H1 (cell line): ENCODE measurements around the gene LGALS9C.
"Not testable (repeated sequence)": the region's sequence is repeated elsewhere in the genome, so short reads cannot be mapped to it uniquely, and the experiment has no call there.

Experiments used
- BRCA1 ChIP-seq: IDR thresholded peaks from 2 replicates; pipeline ENCODE4 v1.6.1; 2012; ENCODE audit warnings: low read depth, low read length, improper control_type of control experiment
- CEBPB ChIP-seq: IDR thresholded peaks from 2 replicates; pipeline ENCODE4 v1.6.1; 2012; ENCODE audit warnings: low read depth, low read length
- CREB1 ChIP-seq: IDR thresholded peaks from 2 replicates; pipeline ENCODE4 v1.6.1; 2012; ENCODE audit warnings: inconsistent platforms
- NRF1 ChIP-seq: IDR thresholded peaks from 2 replicates; pipeline ENCODE4 v1.6.1; 2011; ENCODE audit warnings: mild to moderate bottlenecking, low read depth, low read length, improper control_type of control experiment
- POLR2A ChIP-seq, 2 experiments: IDR thresholded peaks; 1 replicate in 1 of 2; 2 replicates in 1 of 2; pipeline ENCODE4 v1.6.1; 2011; ENCODE audit warnings: low read depth in 2 of 2, low read length in 2 of 2, mild to moderate bottlenecking in 2 of 2; ENCODE audit errors: control extremely low read depth in 1 of 2
- POLR2AphosphoS5 ChIP-seq: IDR thresholded peaks from 2 replicates; pipeline ENCODE4 v1.6.1; 2011; ENCODE audit warnings: low read depth, low read length
- SIN3A ChIP-seq, 2 experiments: IDR thresholded peaks in 1 of 2; conservative IDR thresholded peaks in 1 of 2; 2 replicates each; pipeline ENCODE4 v1.6.1; 2011 to 2012; ENCODE audit warnings: low read length in 2 of 2, improper control_type of control experiment in 1 of 2, low read depth in 1 of 2, mild to moderate bottlenecking in 1 of 2
- USF2 ChIP-seq: IDR thresholded peaks from 2 replicates; pipeline ENCODE4 v1.6.1; 2011; ENCODE audit warnings: low read length, improper control_type of control experiment
- YY1 ChIP-seq: IDR thresholded peaks from 2 replicates; pipeline ENCODE4 v1.6.1; 2011; ENCODE audit warnings: low read depth, mild to moderate bottlenecking, low read length
- ZNF274 ChIP-seq: IDR thresholded peaks from 2 replicates; pipeline ENCODE4 v1.7.0; 2012; ENCODE audit warnings: low read length, borderline replicate concordance; ENCODE audit errors: extremely low read depth
- TF ChIP-seq, protein P1 (sequence below), 3 experiments: IDR thresholded peaks; 1 replicate in 2 of 3; 2 replicates in 1 of 3; pipeline versions ENCODE4 v1.5.1 to v1.6.1; 2011; ENCODE audit warnings: low read length in 3 of 3, mild to moderate bottlenecking in 3 of 3, inconsistent platforms in 2 of 3, low read depth in 1 of 3, moderate library complexity in 1 of 3; ENCODE audit not compliant: insufficient read depth in 1 of 3; ENCODE audit errors: control extremely low read depth in 1 of 3
- TF ChIP-seq, protein P2 (sequence below): fragments of 300-600 bp; sonication (generic); IDR thresholded peaks from 2 replicates; pipeline ENCODE4 v1.7.1; 2012; ENCODE audit warnings: low read length, moderate library complexity, mild to moderate bottlenecking, inconsistent platforms; ENCODE audit not compliant: insufficient replicate concordance

- TF ChIP-seq POLR2A (IDR thresholded peaks at IDR 0.05; ENCODE audit: control extremely low read depth in 1 of 2, low read depth in 2 of 2, low read length in 2 of 2); SIN3A (conservative IDR thresholded peaks at IDR 0.05 in 1 of 2, IDR thresholded peaks at IDR 0.05 in 1 of 2; ENCODE audit: low read depth in 1 of 2, low read length in 2 of 2); ZNF274; BRCA1; POLR2AphosphoS5; CREB1; USF2; NRF1; CEBPB; YY1: not testable (repeated sequence)
- TF ChIP-seq, protein P1, sequence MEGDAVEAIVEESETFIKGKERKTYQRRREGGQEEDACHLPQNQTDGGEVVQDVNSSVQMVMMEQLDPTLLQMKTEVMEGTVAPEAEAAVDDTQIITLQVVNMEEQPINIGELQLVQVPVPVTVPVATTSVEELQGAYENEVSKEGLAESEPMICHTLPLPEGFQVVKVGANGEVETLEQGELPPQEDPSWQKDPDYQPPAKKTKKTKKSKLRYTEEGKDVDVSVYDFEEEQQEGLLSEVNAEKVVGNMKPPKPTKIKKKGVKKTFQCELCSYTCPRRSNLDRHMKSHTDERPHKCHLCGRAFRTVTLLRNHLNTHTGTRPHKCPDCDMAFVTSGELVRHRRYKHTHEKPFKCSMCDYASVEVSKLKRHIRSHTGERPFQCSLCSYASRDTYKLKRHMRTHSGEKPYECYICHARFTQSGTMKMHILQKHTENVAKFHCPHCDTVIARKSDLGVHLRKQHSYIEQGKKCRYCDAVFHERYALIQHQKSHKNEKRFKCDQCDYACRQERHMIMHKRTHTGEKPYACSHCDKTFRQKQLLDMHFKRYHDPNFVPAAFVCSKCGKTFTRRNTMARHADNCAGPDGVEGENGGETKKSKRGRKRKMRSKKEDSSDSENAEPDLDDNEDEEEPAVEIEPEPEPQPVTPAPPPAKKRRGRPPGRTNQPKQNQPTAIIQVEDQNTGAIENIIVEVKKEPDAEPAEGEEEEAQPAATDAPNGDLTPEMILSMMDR (IDR thresholded peaks at IDR 0.05; ENCODE audit: control extremely low read depth in 1 of 3, insufficient read depth in 1 of 3, low read depth in 1 of 3, low read length in 3 of 3): not testable (repeated sequence)
- TF ChIP-seq, protein P2, sequence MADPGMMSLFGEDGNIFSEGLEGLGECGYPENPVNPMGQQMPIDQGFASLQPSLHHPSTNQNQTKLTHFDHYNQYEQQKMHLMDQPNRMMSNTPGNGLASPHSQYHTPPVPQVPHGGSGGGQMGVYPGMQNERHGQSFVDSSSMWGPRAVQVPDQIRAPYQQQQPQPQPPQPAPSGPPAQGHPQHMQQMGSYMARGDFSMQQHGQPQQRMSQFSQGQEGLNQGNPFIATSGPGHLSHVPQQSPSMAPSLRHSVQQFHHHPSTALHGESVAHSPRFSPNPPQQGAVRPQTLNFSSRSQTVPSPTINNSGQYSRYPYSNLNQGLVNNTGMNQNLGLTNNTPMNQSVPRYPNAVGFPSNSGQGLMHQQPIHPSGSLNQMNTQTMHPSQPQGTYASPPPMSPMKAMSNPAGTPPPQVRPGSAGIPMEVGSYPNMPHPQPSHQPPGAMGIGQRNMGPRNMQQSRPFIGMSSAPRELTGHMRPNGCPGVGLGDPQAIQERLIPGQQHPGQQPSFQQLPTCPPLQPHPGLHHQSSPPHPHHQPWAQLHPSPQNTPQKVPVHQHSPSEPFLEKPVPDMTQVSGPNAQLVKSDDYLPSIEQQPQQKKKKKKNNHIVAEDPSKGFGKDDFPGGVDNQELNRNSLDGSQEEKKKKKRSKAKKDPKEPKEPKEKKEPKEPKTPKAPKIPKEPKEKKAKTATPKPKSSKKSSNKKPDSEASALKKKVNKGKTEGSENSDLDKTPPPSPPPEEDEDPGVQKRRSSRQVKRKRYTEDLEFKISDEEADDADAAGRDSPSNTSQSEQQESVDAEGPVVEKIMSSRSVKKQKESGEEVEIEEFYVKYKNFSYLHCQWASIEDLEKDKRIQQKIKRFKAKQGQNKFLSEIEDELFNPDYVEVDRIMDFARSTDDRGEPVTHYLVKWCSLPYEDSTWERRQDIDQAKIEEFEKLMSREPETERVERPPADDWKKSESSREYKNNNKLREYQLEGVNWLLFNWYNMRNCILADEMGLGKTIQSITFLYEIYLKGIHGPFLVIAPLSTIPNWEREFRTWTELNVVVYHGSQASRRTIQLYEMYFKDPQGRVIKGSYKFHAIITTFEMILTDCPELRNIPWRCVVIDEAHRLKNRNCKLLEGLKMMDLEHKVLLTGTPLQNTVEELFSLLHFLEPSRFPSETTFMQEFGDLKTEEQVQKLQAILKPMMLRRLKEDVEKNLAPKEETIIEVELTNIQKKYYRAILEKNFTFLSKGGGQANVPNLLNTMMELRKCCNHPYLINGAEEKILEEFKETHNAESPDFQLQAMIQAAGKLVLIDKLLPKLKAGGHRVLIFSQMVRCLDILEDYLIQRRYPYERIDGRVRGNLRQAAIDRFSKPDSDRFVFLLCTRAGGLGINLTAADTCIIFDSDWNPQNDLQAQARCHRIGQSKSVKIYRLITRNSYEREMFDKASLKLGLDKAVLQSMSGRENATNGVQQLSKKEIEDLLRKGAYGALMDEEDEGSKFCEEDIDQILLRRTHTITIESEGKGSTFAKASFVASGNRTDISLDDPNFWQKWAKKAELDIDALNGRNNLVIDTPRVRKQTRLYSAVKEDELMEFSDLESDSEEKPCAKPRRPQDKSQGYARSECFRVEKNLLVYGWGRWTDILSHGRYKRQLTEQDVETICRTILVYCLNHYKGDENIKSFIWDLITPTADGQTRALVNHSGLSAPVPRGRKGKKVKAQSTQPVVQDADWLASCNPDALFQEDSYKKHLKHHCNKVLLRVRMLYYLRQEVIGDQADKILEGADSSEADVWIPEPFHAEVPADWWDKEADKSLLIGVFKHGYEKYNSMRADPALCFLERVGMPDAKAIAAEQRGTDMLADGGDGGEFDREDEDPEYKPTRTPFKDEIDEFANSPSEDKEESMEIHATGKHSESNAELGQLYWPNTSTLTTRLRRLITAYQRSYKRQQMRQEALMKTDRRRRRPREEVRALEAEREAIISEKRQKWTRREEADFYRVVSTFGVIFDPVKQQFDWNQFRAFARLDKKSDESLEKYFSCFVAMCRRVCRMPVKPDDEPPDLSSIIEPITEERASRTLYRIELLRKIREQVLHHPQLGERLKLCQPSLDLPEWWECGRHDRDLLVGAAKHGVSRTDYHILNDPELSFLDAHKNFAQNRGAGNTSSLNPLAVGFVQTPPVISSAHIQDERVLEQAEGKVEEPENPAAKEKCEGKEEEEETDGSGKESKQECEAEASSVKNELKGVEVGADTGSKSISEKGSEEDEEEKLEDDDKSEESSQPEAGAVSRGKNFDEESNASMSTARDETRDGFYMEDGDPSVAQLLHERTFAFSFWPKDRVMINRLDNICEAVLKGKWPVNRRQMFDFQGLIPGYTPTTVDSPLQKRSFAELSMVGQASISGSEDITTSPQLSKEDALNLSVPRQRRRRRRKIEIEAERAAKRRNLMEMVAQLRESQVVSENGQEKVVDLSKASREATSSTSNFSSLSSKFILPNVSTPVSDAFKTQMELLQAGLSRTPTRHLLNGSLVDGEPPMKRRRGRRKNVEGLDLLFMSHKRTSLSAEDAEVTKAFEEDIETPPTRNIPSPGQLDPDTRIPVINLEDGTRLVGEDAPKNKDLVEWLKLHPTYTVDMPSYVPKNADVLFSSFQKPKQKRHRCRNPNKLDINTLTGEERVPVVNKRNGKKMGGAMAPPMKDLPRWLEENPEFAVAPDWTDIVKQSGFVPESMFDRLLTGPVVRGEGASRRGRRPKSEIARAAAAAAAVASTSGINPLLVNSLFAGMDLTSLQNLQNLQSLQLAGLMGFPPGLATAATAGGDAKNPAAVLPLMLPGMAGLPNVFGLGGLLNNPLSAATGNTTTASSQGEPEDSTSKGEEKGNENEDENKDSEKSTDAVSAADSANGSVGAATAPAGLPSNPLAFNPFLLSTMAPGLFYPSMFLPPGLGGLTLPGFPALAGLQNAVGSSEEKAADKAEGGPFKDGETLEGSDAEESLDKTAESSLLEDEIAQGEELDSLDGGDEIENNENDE: not testable (repeated sequence)
Measured at GRCh38 chr17:18474754-18475153, 1.8 kb upstream of the LGALS9C start.
